ENCODE measurements around the gene NEMF.

The NEMF gene

GRCh38 chr14:49732896-49733295 lies 119.7 kb downstream of the NEMF start:
- Mint-ChIP-seq H3K4me3 (no peak overlapping the region), H3K27me3 (no peaks in the 10 kb centered on the region), H3K4me1 (no peaks in the 10 kb centered on the region), H3K27ac (no peak overlapping the region), H3K9me3 (no peaks in the 10 kb centered on the region), H3K36me3 (peaks cover 3% of the 10 kb centered on the region)
- no peak for DNase-seq
- CTCF ChIA-PET, result no interaction called here

All from activated naive CD4-positive, alpha-beta T cell treated with anti-CD3 and anti-CD28 coated beads, Interleukin-2, amount 10 ng/mL, durations not matched to agents 7 days and 5 days (primary cell).